ENCODE measurements around the gene MAPK8. TPM values are rescaled to one million over a fixed set of nuclear protein-coding genes. Genes with fewer than 3 reads are reported as not detected.

The MAPK8 gene
- total and polyA plus RNA-seq, 2 of the 4 experiments (the other 2 are of a cell fraction), result 41.5 to 54.7 TPM

DNA sequence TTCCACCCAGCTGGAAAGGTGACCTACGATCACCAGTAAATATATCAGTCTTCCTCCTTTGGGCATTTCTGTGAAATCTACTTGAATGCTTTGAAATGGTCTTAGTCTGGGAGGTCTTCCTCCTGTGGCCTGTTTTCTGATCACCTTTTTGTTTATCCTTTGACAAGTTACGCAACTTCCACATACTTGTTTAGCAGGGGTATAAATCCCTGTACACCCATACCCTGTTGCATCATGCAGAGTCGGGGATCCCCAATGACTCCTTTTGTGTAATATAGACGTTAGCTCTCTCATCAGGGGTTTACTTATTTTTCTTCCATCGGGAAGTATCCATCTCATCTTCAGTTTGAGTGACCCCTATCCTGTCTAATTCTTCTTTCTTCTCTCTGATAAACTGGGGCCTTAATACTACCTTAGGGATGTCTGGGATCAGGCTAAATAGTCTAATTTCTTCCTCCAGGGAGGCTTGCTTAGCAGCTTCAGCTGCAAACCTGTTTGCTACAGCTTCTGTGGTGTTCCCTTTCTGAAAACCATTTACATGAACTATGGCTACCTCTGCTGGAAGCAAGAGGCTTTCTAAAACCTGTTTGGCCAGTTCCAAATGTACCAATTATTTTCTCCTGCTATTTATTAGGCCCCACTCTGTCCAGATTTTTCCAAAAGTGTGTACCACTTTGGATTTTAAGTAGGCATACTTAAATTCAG, 25.8 kb downstream of the MAPK8 start:
- BruUV-seq (replicated peaks), result no TSS peak
- peaks cover 5% of the 10 kb centered on the region for H3K9me3 ChIP-seq (ENCODE audit: control insufficient read depth, insufficient read depth, low read length)
- CTCF ChIA-PET, result no interaction called here

More for the DNA sequence above, 25.8 kb downstream of the MAPK8 start:
- Histone ChIP-seq H3K56ac (ENCODE audit: extremely low read depth, insufficient read depth, low read length) (no peak overlapping the region), H4K5ac (ENCODE audit: low read depth, low read length) (no peak overlapping the region), H2AFZ (replicated peaks; ENCODE audit: low read length, poor library complexity) (no peak overlapping the region), H4K91ac (ENCODE audit: insufficient read depth, low read depth, low read length) (no peak overlapping the region), H3K23ac (ENCODE audit: low read depth, low read length) (no peak overlapping the region), H4K20me1 (ENCODE audit: insufficient read depth, low read length) (peaks cover 40% of the 10 kb centered on the region), H3K79me1 (ENCODE audit: low read depth in 1 of 2, low read length in 2 of 2) (peaks cover 50 to 61% of the 10 kb centered on the region in 2 experiments), H2AK9ac (replicated peaks; ENCODE audit: low read depth, low read length, poor library complexity) (no peak overlapping the region), H2BK5ac (ENCODE audit: low read depth, low read length, poor library complexity, severe bottlenecking) (no peak overlapping the region), H4K8ac (ENCODE audit: low read depth in 2 of 2, low read length in 2 of 2) (no peak overlapping the region), H2AK5ac (ENCODE audit: low read depth, low read length) (no peak overlapping the region), H3K27ac (ENCODE audit: insufficient read depth, low read length) (no peak overlapping the region), H3K4ac (ENCODE audit: low read depth, low read length) (no peak overlapping the region), H3K18ac (ENCODE audit: low read depth, low read length) (no peak overlapping the region), H2BK20ac (ENCODE audit: low read depth, low read length) (no peak overlapping the region), H3K4me2 (ENCODE audit: low read depth, low read length) (no peak overlapping the region), H3K27me3 (ENCODE audit: control insufficient read depth, insufficient read depth, low read length) (no peaks in the 10 kb centered on the region), H3K36me3 (ENCODE audit: control insufficient read depth, insufficient read depth, low read length) (peaks cover 12% of the 10 kb centered on the region), H3K4me3 (ENCODE audit: insufficient read depth, low read depth, low read length) (no peak overlapping the region), H3K9me1 (ENCODE audit: insufficient read depth, low read length) (peaks cover 5% of the 10 kb centered on the region), H2BK15ac (ENCODE audit: low read depth, low read length) (no peak overlapping the region), H3K14ac (replicated peaks; ENCODE audit: low read depth, low read length) (no peak overlapping the region), H2BK120ac (ENCODE audit: low read depth, low read length) (no peak overlapping the region), H3K9ac (ENCODE audit: low read depth, low read length) (no peak overlapping the region), H3K4me1 (ENCODE audit: control insufficient read depth, insufficient read depth, low read length) (0 out of 2 replicates have a peak, but pooled peaks cover 2% of the 10 kb centered on the region)
- TF ChIP-seq CEBPB (IDR thresholded peaks at IDR 0.05; ENCODE audit: low read depth, low read length) (peak; percentile 81), MAZ (IDR thresholded peaks at IDR 0.05; ENCODE audit: borderline replicate concordance, low read depth, low read length) (no peak)
- no CpG with 5 or more reads among the region's 5 CpGs for WGBS, 2 experiments (ENCODE audit: extremely low coverage in 2 of 2, insufficient read length in 1 of 2)
- no peak for ATAC-seq (ENCODE audit: low read depth)
- in situ Hi-C loops (cut with MboI; ENCODE audit: low sequenced_read_pairs) (no loop called here), intact Hi-C loops (cut with micrococcal nuclease) (no loop called here), dilution Hi-C loops (cut with HindIII; ENCODE audit: low sequenced_read_pairs, unreplicated experiment) (no loop called here)
- POLR2A ChIA-PET (ENCODE audit: unreplicated experiment), result no interaction called here
- DNase-seq, result no peak

Measured in IMR-90 (cell line).